ENCODE results near the gene LRRC47. TPM values are rescaled to one million over a fixed set of nuclear protein-coding genes. Genes with fewer than 3 reads are reported as not detected.
A peak's percentile ranks its signal among the peaks of the same experiment; 100 is the strongest.

Gene LRRC47
- total and polyA plus RNA-seq, 8 donors: 34.2 to 66.4 (median 51.8) TPM

- Histone ChIP-seq H3K4me1 (no peaks in the 10 kb centered on the region), H3K9me3 (no peaks in the 10 kb centered on the region), H3K27me3 (peaks cover 0 to 48% of the 10 kb centered on the region in 2 donors), H3K36me3 (no peaks in the 10 kb centered on the region), H3K4me3 (no peak overlapping the region), H3K27ac (no peak overlapping the region)
- DNase-seq (peak in 1 of 4 donors; percentile 71), ATAC-seq (no peak)
- TF ChIP-seq CTCF (IDR thresholded peaks at IDR 0.05): no peak
- intact Hi-C loops (cut with DNase I): no loop called here
Observed at GRCh38 chr1:3762151-3762872, 34.0 kb downstream of the LRRC47 start.

GRCh38 chr1:3761296-3762010 is 34.8 kb downstream of the LRRC47 start:
- H3K4me3 ChIP-seq: no peak overlapping the region
- ATAC-seq: no peak
- H3K9me3 ChIP-seq: no peaks in the 10 kb centered on the region
- no peak overlapping the region for H3K27ac ChIP-seq
- H3K27me3 ChIP-seq: peaks cover 0 to 49% of the 10 kb centered on the region in 2 donors
- no peaks in the 10 kb centered on the region for H3K36me3 ChIP-seq
- intact Hi-C loops (cut with DNase I): no loop called here
- peak in 1 of 4 donors; percentile 53 for DNase-seq
- H3K4me1 ChIP-seq: no peaks in the 10 kb centered on the region
- TF ChIP-seq CTCF (IDR thresholded peaks at IDR 0.05): no peak

GRCh38 chr1:3759796-3760195 is 36.5 kb downstream of the LRRC47 start:
- Histone ChIP-seq H3K9me3 (no peaks in the 10 kb centered on the region), H3K36me3 (no peaks in the 10 kb centered on the region), H3K27me3 (peaks cover 0 to 66% of the 10 kb centered on the region in 2 donors), H3K27ac (no peak overlapping the region), H3K4me3 (no peak overlapping the region), H3K4me1 (no peaks in the 10 kb centered on the region)
- TF ChIP-seq CTCF (IDR thresholded peaks at IDR 0.05): no peak
- intact Hi-C loops (cut with DNase I): no loop called here
- no peak for DNase-seq
- ATAC-seq: no peak

- H3K36me3 ChIP-seq: no peaks in the 10 kb centered on the region
- no peaks in the 10 kb centered on the region for H3K4me1 ChIP-seq
- no peak for DNase-seq
- no peaks in the 10 kb centered on the region for H3K9me3 ChIP-seq
- no peak overlapping the region for H3K4me3 ChIP-seq
- no peak for TF ChIP-seq CTCF (IDR thresholded peaks at IDR 0.05)
- intact Hi-C loops (cut with DNase I): no loop called here
- H3K27ac ChIP-seq: no peak overlapping the region
- ATAC-seq: no peak
- peaks cover 0 to 72% of the 10 kb centered on the region in 2 donors for H3K27me3 ChIP-seq
Observed at GRCh38 chr1:3759164-3759563, 37.1 kb downstream of the LRRC47 start.

GRCh38 chr1:3756394-3756793 is 39.9 kb downstream of the LRRC47 start:
- no peaks in the 10 kb centered on the region for H3K36me3 ChIP-seq
- intact Hi-C loops (cut with DNase I): no loop called here
- no peaks in the 10 kb centered on the region for H3K9me3 ChIP-seq
- DNase-seq (peak in 1 of 4 donors; percentile 36), ATAC-seq (no peak)
- H3K27ac ChIP-seq: no peak overlapping the region
- H3K4me3 ChIP-seq: no peak overlapping the region
- H3K27me3 ChIP-seq: peaks cover 0 to 66% of the 10 kb centered on the region in 2 donors
- TF ChIP-seq CTCF (IDR thresholded peaks at IDR 0.05): no peak
- no peaks in the 10 kb centered on the region for H3K4me1 ChIP-seq
